Memory B cell (primary cell): Measurements from ENCODE around the gene MGAT4C.

ENCODE experiments used
- ATAC-seq: fragments of 150-1000 bp; cut with Tn5 transposase; 2 replicates; pipeline ENCODE4 v1.10.0; 2021; ENCODE audit warnings: low read depth, mild to moderate bottlenecking, moderate library complexity
- DNase-seq, 2 donors: peaks; one replicate each; pipeline ENCODE4 v3.0.0; 2022; ENCODE audit warnings: low spot score in 2 of 2
- H3K27ac Mint-ChIP-seq: one replicate; pipeline ENCODE4 v1.8.0; 2022; ENCODE audit warnings: mild to moderate bottlenecking, moderate library complexity, mixed read lengths
- H3K27me3 Mint-ChIP-seq: one replicate; pipeline ENCODE4 v1.8.0; 2022; ENCODE audit warnings: mixed read lengths
- H3K36me3 Mint-ChIP-seq: one replicate; pipeline ENCODE4 v1.8.0; 2022; ENCODE audit warnings: mild to moderate bottlenecking, mixed read lengths
- H3K4me1 Mint-ChIP-seq: one replicate; pipeline ENCODE4 v1.8.0; 2022; ENCODE audit warnings: mixed read lengths
- H3K4me3 Mint-ChIP-seq: one replicate; pipeline ENCODE4 v1.8.0; 2022; ENCODE audit warnings: mild to moderate bottlenecking, moderate library complexity, mixed read lengths
- H3K9me3 Mint-ChIP-seq: one replicate; pipeline ENCODE4 v1.8.0; 2022; ENCODE audit warnings: mixed read lengths

The MGAT4C gene

GRCh38 chr12:86196465-86196864 is 59.7 kb downstream of the MGAT4C start:
- Mint-ChIP-seq H3K9me3 (peaks cover 4% of the 10 kb centered on the region), H3K4me3 (no peak overlapping the region), H3K36me3 (no peaks in the 10 kb centered on the region), H3K27me3 (no peaks in the 10 kb centered on the region), H3K27ac (no peak overlapping the region), H3K4me1 (no peaks in the 10 kb centered on the region)
- ATAC-seq (no peak), DNase-seq (no peak)

GRCh38 chr12:86194721-86195120 is 61.5 kb downstream of the MGAT4C start:
- no peaks in the 10 kb centered on the region for H3K36me3 Mint-ChIP-seq
- ATAC-seq (no peak), DNase-seq (no peak)
- no peaks in the 10 kb centered on the region for H3K4me1 Mint-ChIP-seq
- no peak overlapping the region for H3K27ac Mint-ChIP-seq
- no peaks in the 10 kb centered on the region for H3K27me3 Mint-ChIP-seq
- H3K9me3 Mint-ChIP-seq, result peaks cover 3% of the 10 kb centered on the region
- H3K4me3 Mint-ChIP-seq, result no peak overlapping the region

GRCh38 chr12:86193931-86194330 is 62.3 kb downstream of the MGAT4C start:
- Mint-ChIP-seq H3K4me3 (no peak overlapping the region), H3K4me1 (no peaks in the 10 kb centered on the region), H3K27ac (no peak overlapping the region), H3K27me3 (no peaks in the 10 kb centered on the region), H3K36me3 (no peaks in the 10 kb centered on the region), H3K9me3 (peaks cover 3% of the 10 kb centered on the region)
- DNase-seq (no peak), ATAC-seq (no peak)

GRCh38 chr12:86188226-86188625 is 68.0 kb downstream of the MGAT4C start:
- Mint-ChIP-seq H3K27me3 (no peaks in the 10 kb centered on the region), H3K4me1 (no peaks in the 10 kb centered on the region), H3K4me3 (no peak overlapping the region), H3K36me3 (no peaks in the 10 kb centered on the region), H3K9me3 (no peaks in the 10 kb centered on the region), H3K27ac (no peak overlapping the region)
- ATAC-seq (no peak), DNase-seq (no peak)

GRCh38 chr12:86186449-86186848 is 69.7 kb downstream of the MGAT4C start:
- Mint-ChIP-seq H3K4me3 (no peak overlapping the region), H3K27ac (no peak overlapping the region), H3K4me1 (no peaks in the 10 kb centered on the region), H3K9me3 (peaks cover 1% of the 10 kb centered on the region), H3K36me3 (no peaks in the 10 kb centered on the region), H3K27me3 (no peaks in the 10 kb centered on the region)
- ATAC-seq (no peak), DNase-seq (no peak)

GRCh38 chr12:86179855-86180254 is 76.3 kb downstream of the MGAT4C start:
- no peaks in the 10 kb centered on the region for H3K27me3 Mint-ChIP-seq

GRCh38 chr12:86174188-86174587 is 82.0 kb downstream of the MGAT4C start:
- H3K36me3 Mint-ChIP-seq, result no peaks in the 10 kb centered on the region
- no peaks in the 10 kb centered on the region for H3K27me3 Mint-ChIP-seq

More at GRCh38 chr12:86179855-86180254, 76.3 kb downstream of the MGAT4C start:
- Mint-ChIP-seq H3K36me3 (no peaks in the 10 kb centered on the region), H3K4me3 (no peak overlapping the region), H3K4me1 (no peaks in the 10 kb centered on the region), H3K27ac (no peak overlapping the region), H3K9me3 (peaks cover 4% of the 10 kb centered on the region)
- ATAC-seq (no peak), DNase-seq (no peak)

GRCh38 chr12:86172913-86173443 is 83.2 kb downstream of the MGAT4C start:
- no peak overlapping the region for H3K4me3 Mint-ChIP-seq
- H3K27me3 Mint-ChIP-seq, result no peaks in the 10 kb centered on the region
- peaks cover 2% of the 10 kb centered on the region for H3K9me3 Mint-ChIP-seq
- ATAC-seq, result no peak
- H3K36me3 Mint-ChIP-seq, result no peaks in the 10 kb centered on the region
- H3K27ac Mint-ChIP-seq, result no peak overlapping the region
- no peak for DNase-seq
- no peaks in the 10 kb centered on the region for H3K4me1 Mint-ChIP-seq

More at GRCh38 chr12:86174188-86174587, 82.0 kb downstream of the MGAT4C start:
- Mint-ChIP-seq H3K4me1 (no peaks in the 10 kb centered on the region), H3K27ac (no peak overlapping the region), H3K4me3 (no peak overlapping the region), H3K9me3 (peaks cover 2% of the 10 kb centered on the region)
- ATAC-seq (no peak), DNase-seq (no peak)

- H3K4me1 Mint-ChIP-seq, result no peaks in the 10 kb centered on the region
- H3K9me3 Mint-ChIP-seq, result no peaks in the 10 kb centered on the region
- ATAC-seq (no peak), DNase-seq (no peak)
- H3K27me3 Mint-ChIP-seq, result no peaks in the 10 kb centered on the region
- H3K27ac Mint-ChIP-seq, result no peak overlapping the region
- no peak overlapping the region for H3K4me3 Mint-ChIP-seq
- no peaks in the 10 kb centered on the region for H3K36me3 Mint-ChIP-seq
Measured at GRCh38 chr12:86170051-86170450, 86.1 kb downstream of the MGAT4C start.

GRCh38 chr12:86158956-86159355 is 97.2 kb downstream of the MGAT4C start:
- H3K4me1 Mint-ChIP-seq, result no peaks in the 10 kb centered on the region
- no peaks in the 10 kb centered on the region for H3K27me3 Mint-ChIP-seq
- no peaks in the 10 kb centered on the region for H3K36me3 Mint-ChIP-seq
- no peak for DNase-seq
- H3K9me3 Mint-ChIP-seq, result peaks cover 2% of the 10 kb centered on the region
- no peak for ATAC-seq
- H3K27ac Mint-ChIP-seq, result no peak overlapping the region
- no peak overlapping the region for H3K4me3 Mint-ChIP-seq

- peaks cover 4% of the 10 kb centered on the region for H3K9me3 Mint-ChIP-seq
- no peak for DNase-seq
- H3K4me3 Mint-ChIP-seq, result no peak overlapping the region
- H3K4me1 Mint-ChIP-seq, result no peaks in the 10 kb centered on the region
- H3K27ac Mint-ChIP-seq, result no peak overlapping the region
- H3K27me3 Mint-ChIP-seq, result no peaks in the 10 kb centered on the region
- H3K36me3 Mint-ChIP-seq, result no peaks in the 10 kb centered on the region
- ATAC-seq, result no peak
Measured at GRCh38 chr12:86154620-86155019, 101.6 kb downstream of the MGAT4C start.

- DNase-seq (no peak), ATAC-seq (no peak)
- Mint-ChIP-seq H3K9me3 (peaks cover 2% of the 10 kb centered on the region), H3K27ac (no peak overlapping the region), H3K4me1 (no peaks in the 10 kb centered on the region), H3K27me3 (no peaks in the 10 kb centered on the region), H3K36me3 (no peaks in the 10 kb centered on the region), H3K4me3 (no peak overlapping the region)
Measured at GRCh38 chr12:86148612-86149011, 107.6 kb downstream of the MGAT4C start.

- DNase-seq (no peak), ATAC-seq (no peak)
- no peaks in the 10 kb centered on the region for H3K4me1 Mint-ChIP-seq
- H3K36me3 Mint-ChIP-seq, result no peaks in the 10 kb centered on the region
- no peaks in the 10 kb centered on the region for H3K27me3 Mint-ChIP-seq
- peaks cover 2% of the 10 kb centered on the region for H3K9me3 Mint-ChIP-seq
- no peak overlapping the region for H3K27ac Mint-ChIP-seq
- no peak overlapping the region for H3K4me3 Mint-ChIP-seq
Measured at GRCh38 chr12:86148071-86148470, 108.1 kb downstream of the MGAT4C start.

- DNase-seq (no peak), ATAC-seq (no peak)
- Mint-ChIP-seq H3K4me1 (no peaks in the 10 kb centered on the region), H3K4me3 (no peak overlapping the region), H3K27me3 (no peaks in the 10 kb centered on the region), H3K36me3 (no peaks in the 10 kb centered on the region), H3K9me3 (no peaks in the 10 kb centered on the region), H3K27ac (no peak overlapping the region)
Measured at GRCh38 chr12:86145156-86145555, 111.0 kb downstream of the MGAT4C start.

GRCh38 chr12:86143162-86143561 is 113.0 kb downstream of the MGAT4C start:
- Mint-ChIP-seq H3K9me3 (peaks cover under 1% of the 10 kb centered on the region), H3K4me3 (no peak overlapping the region), H3K36me3 (no peaks in the 10 kb centered on the region), H3K27ac (no peak overlapping the region), H3K4me1 (no peaks in the 10 kb centered on the region), H3K27me3 (no peaks in the 10 kb centered on the region)
- ATAC-seq (no peak), DNase-seq (no peak)
